HFF-Myc (cell line): ENCODE data around the gene CCNY.

Experiments
- DNase-seq: peaks from one replicate; pipeline ENCODE4 v3.0.0-alpha.2; 2011; ENCODE audit warnings: low read depth; ENCODE audit errors: extremely low read depth
- H3K4me3 ChIP-seq: replicated peaks from 2 replicates; pipeline ENCODE4 v1.5.1; 2011; ENCODE audit warnings: low read depth, mild to moderate bottlenecking, control low read depth, low read length
- CTCF ChIP-seq: IDR thresholded peaks from 2 replicates; pipeline ENCODE4 v1.5.1; 2012; ENCODE audit warnings: mild to moderate bottlenecking, low read depth, low read length, control low read depth; ENCODE audit errors: missing control alignments

Gene CCNY

GRCh38 chr10:35362701-35363350 is 26.5 kb downstream of the CCNY start:
- no peak overlapping the region for H3K4me3 ChIP-seq
- DNase-seq: no peak
- TF ChIP-seq CTCF: no peak

- no peak for DNase-seq
- H3K4me3 ChIP-seq: no peak overlapping the region
- no peak for TF ChIP-seq CTCF
Measured at GRCh38 chr10:35363587-35363986, 27.3 kb downstream of the CCNY start.

GRCh38 chr10:35364808-35365207 is 28.5 kb downstream of the CCNY start:
- no peak for TF ChIP-seq CTCF

GRCh38 chr10:35365994-35366393 is 29.7 kb downstream of the CCNY start:
- H3K4me3 ChIP-seq: no peak overlapping the region
- no peak for TF ChIP-seq CTCF
- no peak for DNase-seq

More at GRCh38 chr10:35364808-35365207, 28.5 kb downstream of the CCNY start:
- DNase-seq: no peak
- H3K4me3 ChIP-seq: no peak overlapping the region

GRCh38 chr10:35367107-35367859 is 31.0 kb downstream of the CCNY start:
- DNase-seq: no peak
- H3K4me3 ChIP-seq: no peak overlapping the region
- no peak for TF ChIP-seq CTCF

- no peak for TF ChIP-seq CTCF
- no peak overlapping the region for H3K4me3 ChIP-seq
Measured at GRCh38 chr10:35367982-35368381, 31.7 kb downstream of the CCNY start.

More at GRCh38 chr10:35367982-35368381, 31.7 kb downstream of the CCNY start:
- DNase-seq: no peak
